ENCODE measurements around the gene PLCH1. TPM values are rescaled to one million over a fixed set of nuclear protein-coding genes. Genes with fewer than 3 reads are reported as not detected.
A peak's percentile ranks its signal among the peaks of the same experiment; 100 is the strongest.

The PLCH1 gene
- total and polyA plus RNA-seq, 10 of the 15 experiments (the other 5 are each of a cell fraction or from before 2014, with no cell fraction given), result 0.03 to 0.22 (median 0.04) TPM; not detected in 5

DNA sequence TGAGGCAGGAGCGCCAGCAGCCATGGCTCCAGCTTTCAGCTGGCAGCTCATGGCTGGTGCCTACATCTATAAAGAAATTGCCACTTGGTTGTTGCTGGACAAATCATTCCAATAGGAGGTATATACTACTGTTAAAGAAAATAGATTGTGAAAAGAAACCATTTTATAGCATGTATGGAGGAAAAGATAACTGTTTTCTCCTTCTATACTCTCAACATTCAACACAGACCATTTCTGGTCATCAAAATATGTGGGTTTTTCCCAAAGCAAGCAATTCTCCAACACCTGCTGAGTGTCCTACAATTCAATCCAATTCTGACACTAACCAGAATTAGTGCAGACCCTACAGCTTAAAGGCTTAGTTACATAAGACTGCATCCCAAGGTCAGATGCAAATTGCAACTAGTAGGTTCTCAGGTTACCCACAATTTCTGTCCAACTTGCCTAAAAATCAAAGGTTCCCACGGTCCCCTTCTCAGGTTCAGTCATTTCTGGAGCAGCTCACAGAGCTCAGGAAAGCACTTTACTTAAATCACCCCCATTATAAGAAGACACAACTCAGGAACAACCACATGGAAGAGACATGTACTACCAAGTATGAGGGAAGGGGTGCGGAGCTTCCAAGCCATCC, 409.0 kb downstream of the PLCH1 start (continued):
- TF ChIP-seq TBL1XR1 (IDR thresholded peaks at IDR 0.05; ENCODE audit: low read depth, low read length), result no peak
- 0 out of 2 replicates have a peak, but pooled peaks have one; percentile 41 for TF ChIP-seq FOXM1 (IDR thresholded peaks at IDR 0.05; ENCODE audit: low read depth, low read length)
- TF ChIP-seq JUNB (IDR thresholded peaks at IDR 0.05), result peak; percentile 77

DNA sequence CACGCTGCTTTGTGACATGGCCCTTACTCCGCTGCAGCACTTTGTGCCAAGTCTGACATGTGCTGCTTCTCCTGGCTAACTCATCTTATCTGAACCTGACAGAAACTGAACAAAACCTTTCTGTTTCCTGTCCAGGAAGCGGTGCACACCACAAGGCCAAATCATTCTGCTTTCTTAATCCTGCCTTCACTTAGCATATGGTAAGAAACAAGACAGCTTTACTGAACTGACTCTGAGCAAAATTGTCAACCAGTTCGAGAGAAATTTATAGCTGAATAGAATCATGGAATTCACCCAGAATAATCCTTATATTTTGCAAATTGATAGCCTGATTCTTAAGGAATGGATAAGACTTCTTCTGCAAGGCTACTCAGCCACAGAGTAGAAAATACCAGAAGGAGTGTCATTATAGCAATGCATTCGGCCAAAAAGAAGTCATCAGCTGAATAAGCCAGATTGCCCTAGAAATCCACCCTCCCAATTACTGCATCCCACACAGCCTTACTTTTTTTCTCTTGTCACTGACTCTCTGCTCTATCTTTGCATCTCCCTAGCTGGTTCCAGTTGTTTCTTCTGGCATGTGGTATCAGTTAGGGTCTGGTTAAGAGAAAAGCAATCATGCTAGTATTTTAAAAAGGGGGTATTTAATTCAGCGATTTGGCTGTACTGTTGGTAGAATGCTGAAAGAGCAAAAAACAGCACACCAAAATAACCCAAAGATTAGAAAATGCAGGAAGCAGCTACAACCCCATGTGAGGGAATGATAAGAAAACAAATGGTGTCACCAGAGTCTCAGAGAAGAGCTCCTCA, 409.8 kb downstream of the PLCH1 start:
- no peak overlapping the region for H3K4me3 ChIP-seq
- FAIRE-seq (peak; percentile 98), DNase-seq (ENCODE audit: low read depth, low spot score) (peak; percentile 56), ATAC-seq (peak; percentile 90)
- no peaks in the 10 kb centered on the region for H3K27me3 ChIP-seq (replicated peaks in 1 of 2; ENCODE audit: control insufficient read depth in 2 of 2, insufficient read depth in 2 of 2, low read length in 1 of 2)
- H3K79me2 ChIP-seq (ENCODE audit: control insufficient read depth, insufficient read depth, low read length), result no peaks in the 10 kb centered on the region
- H2AFZ ChIP-seq (ENCODE audit: control insufficient read depth, low read depth, low read length), result no peak overlapping the region; the same call in 1 of the 2 replicates
- in situ Hi-C loops (cut with MboI) (no loop called here), intact Hi-C loops (cut with micrococcal nuclease; ENCODE audit: unreplicated experiment) (no loop called here)
- no peak overlapping the region for H3K9ac ChIP-seq (ENCODE audit: control insufficient read depth, insufficient read depth, low read length)
- BruUV-seq (replicated peaks), result no TSS peak
- no peaks in the 10 kb centered on the region for H3K9me3 ChIP-seq (replicated peaks; ENCODE audit: control insufficient read depth, insufficient read depth, low read length)
- H3K36me3 ChIP-seq (ENCODE audit: control insufficient read depth in 2 of 2, insufficient read depth in 2 of 2, low read length in 1 of 2), result no peaks in the 10 kb centered on the region
- peak overlapping the region; percentile 22; the same call in 1 of the 2 replicates for H3K27ac ChIP-seq (ENCODE audit: control insufficient read depth, insufficient read depth)
- H4K20me1 ChIP-seq (ENCODE audit: control insufficient read depth, insufficient read depth), result no peaks in the 10 kb centered on the region
- SMC1A ChIA-PET (ENCODE audit: uncharacterized antibody, unreplicated experiment), result no interaction called here
- CTCF ChIA-PET, result interaction anchor here (1.4 kb wide), 1 partner anchor 12 kb away, joined by 4 read pairs; no protein-coding TSS in a partner anchor
- TF ChIP-seq TCF12 (IDR thresholded peaks at IDR 0.05; ENCODE audit: low read depth, low read length) (no peak), RUNX3 (IDR thresholded peaks at IDR 0.05; ENCODE audit: low read length) (peak; percentile 66)
- POLR2A ChIA-PET, result no interaction called here
- peak overlapping the region; percentile 46; the same call in 1 of the 2 replicates for H3K4me2 ChIP-seq (ENCODE audit: control insufficient read depth, insufficient read depth)
- RAD21 ChIA-PET (ENCODE audit: unreplicated experiment), result interaction anchor here (1.3 kb wide), 1 partner anchor 367 kb away, joined by 3 read pairs; no protein-coding TSS in a partner anchor
- 15% methylated on average over 6 of the region's 6 CpGs for WGBS (ENCODE audit: insufficient coverage, insufficient replicate concordance, low lambda C conversion rate, missing lambda C conversion rate)
- peaks cover 17% of the 10 kb centered on the region for H3K4me1 ChIP-seq (ENCODE audit: control insufficient read depth, insufficient read depth, low read length)
